NCI-H128 (cell line): ENCODE data around the gene C9orf43.
"Not testable (repeated sequence)": the region's sequence is repeated elsewhere in the genome, so short reads cannot be mapped to it uniquely, and the experiment has no call there.

Source experiments
- DNase-seq: peaks from one replicate; lab custom pipeline; 2025; ENCODE audit not compliant: unreplicated experiment; lab: John Stamatoyannopoulos, UW

C9orf43 gene

DNA sequence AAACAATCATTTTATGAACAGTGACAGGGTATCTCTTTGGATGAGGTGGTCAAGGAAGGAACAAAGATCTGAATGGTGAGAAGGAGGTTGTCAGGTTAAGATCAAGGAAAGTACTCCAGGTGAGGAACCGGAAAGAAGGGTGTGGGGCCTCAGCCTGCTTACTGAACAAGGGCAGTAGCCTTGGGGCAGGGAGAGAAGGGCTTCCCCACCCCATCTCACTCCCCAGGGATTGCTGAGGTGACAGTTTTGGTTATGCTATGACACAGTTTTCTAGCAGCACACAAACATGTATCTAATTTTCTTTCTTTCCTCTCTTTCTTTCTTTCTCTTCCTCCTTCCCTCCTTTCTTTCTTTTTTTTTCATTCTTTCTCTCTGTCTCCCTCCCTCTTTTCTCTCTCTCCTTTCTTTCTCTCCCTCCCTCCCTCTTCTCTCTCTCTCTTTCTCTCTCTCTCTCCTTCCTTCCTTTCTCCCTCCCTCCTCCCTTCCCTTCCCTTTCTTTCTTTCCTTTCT lies 29.6 kb upstream of the C9orf43 start:
- DNase-seq: no peak

DNA sequence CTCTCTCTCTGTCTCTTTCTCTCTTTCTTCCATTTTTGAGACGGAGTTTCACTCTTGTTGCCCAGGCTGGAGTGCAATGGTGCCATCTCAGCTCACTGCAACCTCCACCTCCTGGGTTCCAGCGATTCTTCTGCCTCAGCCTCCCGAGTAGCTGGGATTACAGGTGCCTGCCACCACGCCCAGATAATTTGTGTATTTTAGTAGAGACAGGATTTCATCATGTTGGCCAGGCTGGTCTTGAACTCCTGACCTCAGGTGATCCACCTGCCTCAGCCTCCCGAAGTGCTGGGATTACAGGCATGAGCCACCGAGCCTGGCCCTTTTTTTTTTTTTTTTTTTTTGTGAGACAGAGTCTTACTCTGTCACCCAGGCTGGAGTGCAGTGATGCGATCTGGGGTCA lies 29.1 kb upstream of the C9orf43 start:
- DNase-seq: not testable (repeated sequence)

DNA sequence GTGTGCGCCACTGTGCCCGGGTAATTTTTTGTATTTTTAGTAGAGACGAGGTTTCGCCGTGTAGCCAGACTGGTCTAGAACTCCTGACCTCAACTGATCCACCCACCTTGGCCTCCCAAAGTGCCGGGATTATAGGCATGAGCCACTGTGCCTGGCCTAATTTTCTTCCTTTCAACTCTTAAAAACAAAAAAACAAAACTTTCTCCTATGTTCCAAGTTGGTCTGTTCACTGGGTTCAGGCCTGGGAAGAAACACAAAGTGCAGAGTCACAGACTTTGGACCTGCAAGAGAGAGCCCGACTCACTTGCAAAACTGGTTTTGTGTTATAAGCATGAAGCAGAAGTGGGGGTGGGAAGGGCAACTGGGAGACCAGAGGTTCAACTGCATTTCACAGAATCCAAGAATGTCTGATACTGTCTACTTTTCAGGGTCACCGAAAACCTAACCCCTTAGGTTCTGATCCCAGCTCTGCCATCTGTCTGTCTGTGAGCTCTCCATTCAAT lies 28.6 kb upstream of the C9orf43 start:
- no peak for DNase-seq

DNA sequence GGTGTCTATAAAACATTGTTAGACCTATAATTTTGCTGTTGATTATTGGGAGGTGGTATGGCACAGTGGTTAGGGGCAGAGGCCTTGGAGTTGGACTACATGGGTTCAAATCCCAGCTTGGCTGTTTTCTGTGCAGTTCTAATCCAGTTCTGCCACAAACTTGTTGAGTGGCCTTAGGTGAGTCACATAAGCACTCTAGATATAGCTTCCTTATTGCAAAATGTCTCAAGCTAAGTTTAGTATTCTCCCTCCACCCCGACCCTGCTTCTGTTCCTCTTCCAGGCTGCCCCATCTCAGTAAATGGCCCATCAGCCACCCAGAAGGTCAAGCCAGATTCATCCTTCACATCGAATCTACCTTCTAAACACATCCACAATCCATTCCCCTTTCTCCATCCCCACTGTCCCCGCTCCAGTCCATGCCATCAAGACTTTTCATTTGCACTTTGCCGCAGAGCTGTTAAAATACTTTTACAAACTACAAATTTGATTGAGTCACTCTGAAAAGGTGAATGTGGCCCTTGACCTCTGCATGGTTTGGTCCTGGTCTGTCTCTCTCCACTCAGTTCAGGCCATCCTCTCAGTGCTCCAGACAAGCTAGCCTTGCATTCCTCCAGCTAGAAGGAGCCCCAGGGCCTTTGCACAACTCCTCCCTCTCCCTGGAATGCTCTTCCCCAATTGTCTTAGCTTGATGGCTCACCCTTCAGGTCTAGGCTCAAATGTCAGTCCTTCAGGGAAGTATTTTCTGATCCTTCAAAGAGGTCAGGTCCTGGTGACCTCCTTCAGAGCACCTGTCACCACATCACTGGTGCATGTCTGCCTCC lies 23.8 kb upstream of the C9orf43 start:
- no peak for DNase-seq

DNA sequence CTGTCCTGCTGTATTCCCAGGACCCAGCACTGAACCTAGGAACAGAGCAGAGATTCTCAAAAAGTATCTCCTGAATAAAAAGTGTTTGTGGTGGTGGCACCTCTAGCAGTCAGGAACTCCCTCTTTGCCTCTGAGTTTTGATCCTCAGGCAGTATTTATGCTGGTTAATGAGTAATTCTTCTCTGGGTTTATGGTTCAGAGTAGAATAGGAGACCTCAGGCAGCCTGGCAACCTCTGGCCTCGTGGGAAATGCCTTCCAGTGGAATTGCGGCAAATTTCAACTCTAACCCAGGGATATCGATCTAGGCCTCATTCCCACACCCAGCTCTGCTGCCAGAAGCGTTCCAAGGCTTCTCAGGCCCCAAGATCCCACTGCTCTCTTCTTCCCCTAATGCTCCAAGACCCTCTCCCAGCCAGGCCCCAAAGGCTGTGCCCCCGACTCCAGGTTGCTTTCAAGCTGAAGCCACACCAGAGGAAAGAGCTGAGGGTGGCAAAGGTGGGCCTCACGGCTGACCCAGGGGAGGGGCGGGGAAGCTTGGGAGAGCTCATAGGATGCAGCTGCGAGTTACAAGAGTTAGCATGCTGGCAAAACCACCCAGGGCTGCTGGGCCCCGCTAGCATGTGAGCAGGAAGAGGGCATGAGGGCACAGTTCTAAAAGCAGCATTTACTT lies 22.9 kb upstream of the C9orf43 start:
- DNase-seq: no peak

DNA sequence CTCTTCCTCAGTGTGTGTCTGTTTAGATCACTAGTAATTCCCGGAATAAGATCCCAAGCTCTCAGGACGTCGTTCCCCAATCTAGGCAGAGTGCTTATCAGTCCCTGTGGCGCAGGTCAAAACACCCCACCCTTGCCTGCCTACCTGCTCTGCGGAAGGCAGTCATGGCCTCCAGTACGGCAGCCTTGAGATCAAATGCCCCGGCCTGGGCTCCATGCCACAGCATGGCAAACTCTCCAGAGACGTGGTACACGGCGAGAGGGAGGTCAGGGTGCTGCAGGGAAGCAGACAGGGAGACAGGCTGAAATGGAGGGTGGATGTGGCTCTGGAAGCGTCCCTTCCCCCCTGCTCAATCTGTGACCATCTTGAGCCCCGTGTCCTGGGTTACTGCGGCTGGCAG lies 21.7 kb upstream of the C9orf43 start:
- DNase-seq: no peak

DNA sequence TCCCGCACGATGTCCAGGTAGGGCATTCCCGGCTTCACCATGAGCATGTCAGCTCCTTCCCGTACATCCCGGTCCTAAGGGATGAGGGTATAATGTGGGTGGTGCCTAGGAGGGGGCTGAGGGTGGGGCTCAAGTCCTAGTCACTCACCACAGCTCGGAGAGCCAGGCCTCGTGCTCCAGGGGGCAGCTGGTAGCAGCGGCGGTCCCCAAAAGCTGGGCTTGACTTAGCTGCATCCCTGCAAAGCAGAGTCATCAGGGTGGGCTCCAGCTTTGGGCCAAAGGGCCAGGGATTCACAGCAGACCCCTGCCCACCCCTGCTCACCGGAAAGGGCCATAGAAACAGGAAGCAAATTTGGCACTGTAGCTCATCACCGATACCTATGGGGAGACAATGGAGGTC lies 21.1 kb upstream of the C9orf43 start:
- no peak for DNase-seq

DNA sequence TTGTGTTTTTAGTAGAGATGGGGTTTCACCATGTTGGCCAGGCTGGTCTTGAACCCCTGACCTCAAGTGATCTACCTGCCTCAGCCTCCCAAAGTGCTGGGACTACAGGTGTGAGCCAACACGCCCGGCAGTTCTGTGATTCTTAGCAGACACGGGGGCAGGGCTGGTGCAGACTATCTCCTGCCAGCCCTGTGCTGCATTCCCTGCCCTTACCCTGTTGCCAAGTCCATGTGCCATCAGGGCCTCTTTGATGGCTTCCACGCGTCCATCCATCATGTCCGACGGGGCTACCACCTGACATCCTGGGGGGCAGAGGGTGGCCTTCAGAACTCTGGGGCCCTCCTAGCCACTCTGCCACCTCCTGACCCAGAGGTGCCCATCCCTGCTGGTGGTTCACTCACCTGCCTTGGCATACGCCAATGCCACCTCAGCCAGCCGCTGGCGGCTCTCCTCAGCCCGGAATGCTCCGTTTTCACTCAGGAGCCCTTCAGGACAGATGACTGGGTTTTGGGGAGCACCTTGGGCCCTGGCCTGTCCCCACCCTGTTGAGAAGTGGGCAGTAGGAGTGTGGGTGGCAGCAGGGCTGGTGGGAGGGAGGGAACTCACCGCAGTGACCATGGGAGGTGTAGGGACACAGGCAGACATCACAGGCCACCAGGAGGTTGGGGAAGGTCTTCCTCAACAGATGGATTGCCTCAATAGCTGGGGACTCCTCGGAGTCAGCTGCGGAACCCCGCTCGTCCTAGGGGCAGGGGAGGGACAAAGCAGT lies 20.2 kb upstream of the C9orf43 start:
- DNase-seq: no peak

DNA sequence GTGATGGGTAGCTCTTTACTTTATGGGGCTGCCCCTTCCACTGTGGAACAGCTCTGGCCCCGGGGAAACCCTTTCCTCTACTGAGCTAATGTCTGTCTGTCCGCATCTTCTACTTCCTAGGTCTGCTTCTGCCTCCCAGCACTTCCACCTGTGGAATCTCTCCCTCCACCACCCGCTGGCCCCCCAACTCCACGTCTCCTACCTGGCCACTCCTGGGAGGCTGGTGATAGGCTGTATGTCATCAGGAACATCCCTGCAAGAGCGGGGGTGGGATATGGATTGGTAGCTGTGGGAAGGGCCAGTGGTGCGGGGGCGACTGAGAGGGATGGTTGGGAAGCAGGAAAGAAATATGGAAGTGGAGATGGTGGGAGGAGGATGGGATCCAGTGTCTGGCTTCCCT lies 18.6 kb upstream of the C9orf43 start:
- no peak for DNase-seq

DNA sequence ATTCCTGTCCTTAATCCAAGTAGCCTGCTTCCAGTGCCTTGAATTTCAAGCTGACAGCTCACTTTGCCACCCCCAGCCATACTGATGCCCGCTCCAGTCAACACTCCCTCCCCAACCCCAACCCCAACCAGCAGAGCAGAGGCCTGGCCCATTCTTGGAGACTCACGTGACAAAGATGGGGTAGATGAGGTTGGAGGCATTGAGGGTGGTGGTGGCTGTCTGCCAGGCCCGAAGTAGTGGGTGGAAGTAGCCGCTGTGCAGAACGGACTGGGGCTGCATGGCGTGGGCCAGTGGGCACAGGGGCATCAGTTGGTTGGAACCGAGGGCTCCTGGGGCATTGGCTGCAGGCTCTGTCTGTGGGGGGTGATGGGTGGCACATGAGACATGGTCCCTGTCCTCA lies 17.3 kb upstream of the C9orf43 start:
- DNase-seq: no peak

DNA sequence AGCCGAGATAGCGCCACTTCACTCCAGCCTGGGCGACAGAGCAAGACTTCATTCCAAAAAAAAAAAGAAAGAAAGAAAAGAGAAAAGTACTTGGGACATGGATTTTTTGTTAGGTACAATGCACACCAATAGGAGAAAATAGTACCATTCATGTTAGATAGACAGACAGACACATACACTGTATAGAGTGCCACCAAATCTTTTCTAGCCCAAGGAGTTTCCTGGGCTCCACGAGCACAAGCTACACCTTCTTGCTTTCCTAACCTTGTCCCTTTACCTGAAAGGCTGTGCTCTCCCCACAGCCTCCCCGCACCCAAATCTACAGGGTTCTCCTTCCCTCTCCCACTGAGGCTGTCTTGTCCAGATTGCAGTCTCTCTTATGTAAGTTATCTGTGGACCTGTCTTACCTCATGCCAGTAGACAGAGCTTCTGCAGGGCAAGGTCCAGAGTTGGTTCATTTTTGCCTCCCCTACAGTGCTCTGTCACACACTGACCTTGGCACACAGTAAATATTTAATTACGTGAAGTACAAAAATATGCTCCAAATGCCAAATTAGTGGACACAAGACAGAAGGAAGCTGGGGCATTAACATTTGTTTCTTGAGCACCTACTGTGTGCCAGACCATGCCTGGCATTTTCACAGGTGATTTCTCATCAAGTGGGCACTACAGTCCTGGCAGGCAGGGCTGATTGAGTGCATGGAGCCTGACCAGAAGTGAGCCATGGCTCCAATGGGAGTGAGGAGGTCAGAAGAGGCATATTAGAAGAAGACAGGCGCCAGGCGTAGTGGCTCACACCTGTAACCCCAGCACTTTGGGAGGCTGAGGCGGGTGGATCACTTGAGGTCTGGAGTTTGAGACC lies 15.3 kb upstream of the C9orf43 start:
- DNase-seq: no peak

DNA sequence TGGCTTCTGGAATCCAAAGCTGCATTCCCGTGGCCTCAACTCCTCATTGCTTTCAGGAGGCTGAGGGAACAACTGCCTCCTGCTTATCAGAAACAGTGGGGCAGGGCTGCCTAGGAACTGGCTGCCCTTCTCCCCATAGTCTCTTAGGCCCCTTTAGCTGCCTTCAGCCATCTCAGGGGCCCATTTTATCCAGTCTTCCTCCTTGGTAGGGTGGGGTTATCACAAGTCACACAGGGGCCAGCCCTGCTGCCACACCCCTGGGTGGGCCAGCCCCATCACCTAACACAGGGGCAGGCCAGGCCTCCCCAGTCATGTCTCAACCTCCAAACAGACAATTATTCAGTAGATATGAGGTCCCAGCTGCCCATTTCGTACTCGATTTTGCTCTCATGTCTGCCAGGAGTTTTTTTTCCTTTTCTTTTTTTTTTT lies 13.3 kb upstream of the C9orf43 start:
- no peak for DNase-seq

DNA sequence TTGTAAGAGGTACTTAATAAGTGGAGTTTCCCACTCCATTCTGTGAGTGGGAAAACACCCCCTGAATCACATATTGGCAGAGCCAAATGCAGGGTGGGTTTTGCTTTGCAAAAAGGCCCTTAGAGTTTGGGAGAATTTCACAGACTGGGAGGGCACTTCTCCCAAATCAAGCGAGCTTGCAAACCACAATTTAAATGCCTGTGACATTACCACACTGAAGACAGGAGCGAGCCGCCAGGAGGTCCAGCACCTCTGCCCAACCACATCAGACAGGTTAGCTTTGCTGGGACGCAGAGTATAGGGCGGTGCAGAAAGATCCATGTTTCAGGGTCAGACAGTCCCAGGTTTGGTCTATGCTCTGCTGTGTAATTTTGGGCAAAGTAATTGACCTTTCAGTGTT lies 11.8 kb upstream of the C9orf43 start:
- DNase-seq: no peak

DNA sequence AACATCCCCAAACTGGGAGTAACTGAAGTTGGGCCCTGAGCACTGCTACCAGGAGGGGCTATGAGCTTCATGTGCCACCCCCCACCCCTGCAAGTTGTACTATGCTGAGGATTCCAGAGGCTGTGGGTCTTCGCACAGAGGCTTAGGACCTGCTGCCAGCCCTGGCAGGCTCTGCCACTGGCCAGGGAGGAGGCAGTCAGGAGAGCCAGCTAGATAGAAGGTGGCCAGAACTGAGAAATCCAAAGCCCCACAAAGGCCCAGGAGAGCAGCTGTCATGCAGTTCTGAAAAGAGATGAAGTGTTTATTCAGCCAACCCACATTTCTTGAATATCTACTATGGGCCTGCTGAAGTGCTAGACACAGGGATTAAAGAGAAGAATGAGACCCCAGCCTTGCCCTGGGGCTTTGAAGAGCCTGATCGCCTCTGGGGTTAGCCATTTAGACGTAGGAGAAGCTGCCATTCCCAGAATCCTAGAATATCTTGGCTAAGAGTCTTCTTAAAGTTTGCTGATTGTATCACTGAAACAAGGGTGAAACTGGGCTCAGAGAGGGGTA lies 10.8 kb upstream of the C9orf43 start:
- no peak for DNase-seq

DNA sequence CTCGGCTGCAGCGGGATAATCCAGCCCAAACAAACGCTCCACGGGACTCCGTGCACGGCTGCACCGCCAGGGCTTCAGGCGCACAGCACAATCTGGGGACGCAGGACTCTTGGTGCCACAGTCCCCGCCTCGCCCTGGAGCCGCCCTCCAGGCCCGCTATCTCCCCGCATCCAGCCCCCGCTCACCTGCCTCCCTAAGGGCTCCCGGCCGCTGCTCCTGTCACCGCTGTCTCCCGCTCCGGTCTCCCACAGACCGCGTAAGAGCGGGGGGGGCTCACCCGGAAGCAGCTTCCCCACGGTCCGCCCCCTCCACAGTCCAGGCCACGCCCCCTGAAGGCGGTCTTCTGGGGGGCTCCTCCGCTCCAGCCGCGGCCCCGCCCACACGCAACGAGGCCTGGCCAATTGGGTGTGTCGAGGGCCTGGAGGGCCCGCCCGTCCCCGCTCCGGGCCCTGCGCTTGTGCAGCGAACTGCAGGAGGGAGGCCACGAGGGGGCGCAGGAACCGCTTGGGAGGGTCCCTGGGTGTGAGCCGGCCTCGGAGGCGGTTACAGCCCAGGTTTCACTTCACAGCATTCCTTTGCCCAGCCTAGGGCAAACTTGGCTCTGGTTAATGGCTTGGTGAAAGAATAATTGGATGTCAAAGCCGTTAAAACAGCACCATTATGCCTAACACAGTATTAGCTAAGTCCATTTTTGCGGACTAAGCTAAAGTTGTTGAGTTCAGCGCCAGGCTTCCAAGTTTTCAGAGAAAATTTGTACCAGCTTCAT lies 9.3 kb upstream of the C9orf43 start, which contains the start of gene ALAD:
Gene ALAD, minus strand, starts transcription at position 258 of the 766 bp plus-strand sequence. CDS start 7,725 bp downstream, outside the sequence.
- peak; percentile 98 for DNase-seq

DNA sequence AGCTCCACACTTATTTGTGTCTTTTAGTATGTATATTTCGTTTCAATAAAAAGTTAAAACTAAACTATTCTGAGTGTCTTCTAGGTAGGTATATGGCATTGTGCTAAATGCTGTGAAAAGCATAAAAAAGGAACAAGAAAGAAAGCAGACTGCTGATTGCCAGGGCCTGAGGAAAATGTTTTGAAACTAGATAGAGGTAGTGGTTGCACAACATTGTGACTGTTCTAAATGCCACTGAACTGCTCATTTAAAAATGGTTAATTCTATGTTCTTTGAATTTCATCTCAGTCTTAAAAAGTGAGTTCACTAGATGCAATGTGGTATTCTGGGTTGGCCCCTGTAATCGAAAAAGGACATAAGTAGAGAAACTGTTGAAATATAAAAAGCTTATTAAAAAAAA lies 6.9 kb upstream of the C9orf43 start:
- DNase-seq: no peak

DNA sequence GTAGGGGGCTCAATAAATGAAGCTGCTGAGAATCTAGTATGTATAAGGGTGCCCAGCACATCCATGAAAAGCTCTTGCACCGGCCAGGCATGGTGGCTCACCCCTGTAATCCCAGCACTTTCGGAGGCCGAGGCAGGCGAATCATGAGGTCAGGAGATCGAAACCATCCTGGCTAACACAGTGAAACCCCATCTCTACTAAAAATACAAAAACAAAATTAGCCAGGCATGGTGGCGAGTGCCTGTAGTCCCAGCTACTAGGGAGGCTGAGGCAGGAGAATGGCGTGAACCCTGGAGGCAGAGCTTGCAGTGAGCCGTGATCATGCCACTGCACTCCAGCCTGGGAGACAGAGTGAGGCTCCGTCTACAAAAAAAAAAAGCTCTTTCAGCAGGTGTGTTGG lies 4.2 kb upstream of the C9orf43 start:
- DNase-seq: not testable (repeated sequence)

DNA sequence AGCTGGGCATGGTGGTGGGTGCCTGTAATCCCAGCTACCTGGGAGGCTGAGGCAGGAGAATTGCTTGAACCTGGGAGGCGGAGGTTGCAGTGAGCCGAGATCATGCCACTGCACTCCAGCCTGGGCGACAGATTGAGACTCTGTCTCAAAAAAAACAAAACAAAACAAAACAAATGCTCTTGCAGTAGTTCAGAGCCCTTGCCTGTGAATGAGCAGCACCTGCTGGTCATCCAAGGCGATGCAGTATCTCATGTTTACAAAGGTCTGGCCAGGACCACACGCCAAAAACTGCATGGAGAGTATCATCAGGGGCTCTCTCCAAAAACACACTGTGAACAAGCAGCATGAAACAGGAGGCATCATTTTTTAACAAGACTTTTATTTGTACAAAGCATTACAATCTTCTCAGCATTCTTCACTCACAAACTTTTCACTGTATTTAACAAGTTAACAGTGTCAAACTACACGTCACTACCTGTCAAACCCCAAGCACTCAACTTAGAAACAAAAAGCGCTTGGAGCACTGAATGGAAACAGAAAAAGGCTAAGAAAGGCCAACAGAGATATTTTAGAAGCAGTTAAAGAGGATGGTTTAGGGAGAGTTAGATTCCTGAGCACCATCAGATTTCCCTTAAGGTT lies 3.6 kb upstream of the C9orf43 start:
- DNase-seq: peak; percentile 5

DNA sequence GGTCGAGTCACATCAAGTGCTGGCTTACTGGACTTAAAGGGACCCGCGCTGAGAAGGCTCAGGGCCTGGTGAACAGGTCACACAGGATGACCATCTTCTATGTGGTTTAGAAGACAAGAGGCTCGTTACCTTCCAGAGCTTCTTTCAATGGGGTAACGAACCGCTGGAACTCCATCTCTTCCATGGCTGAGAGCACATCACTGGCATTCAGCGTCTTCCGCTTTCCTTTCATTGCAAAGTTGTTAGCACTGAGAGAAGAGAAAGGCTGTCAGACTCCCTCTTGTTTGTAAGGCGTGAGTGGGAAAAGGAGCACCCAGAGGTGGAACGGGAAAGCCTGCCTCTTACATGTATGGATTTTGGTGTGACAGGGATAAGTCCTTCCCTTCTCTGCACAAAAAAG lies 1.1 kb upstream of the C9orf43 start:
- no peak for DNase-seq
